SK-N-SH (cell line): ENCODE measurements around the gene DCTN4. TPM values are rescaled to one million over a fixed set of nuclear protein-coding genes. Genes with fewer than 3 reads are reported as not detected.
A peak's percentile ranks its signal among the peaks of the same experiment; 100 is the strongest.

Source experiments
- CTCF ChIA-PET: fragments of 300-600, 350-600 bp; formaldehyde crosslinking; extraction: SDS; loops from one replicate; lab custom pipeline; 2021; lab: Yijun Ruan, JAX
- POLR2A ChIA-PET: fragments of 350-600 bp; sonication (Branson Sonifier 250); formaldehyde crosslinking; extraction: SDS; loops from one replicate; lab custom pipeline; 2020; ENCODE audit warnings: antibody characterized with exemption, inconsistent platforms; lab: Yijun Ruan, JAX
- DNase-seq: peaks from one replicate; pipeline ENCODE4 v3.0.0; 2012
- H2AFZ ChIP-seq: fragments of 200-600 bp; sonication (generic); 2 replicates; pipeline ENCODE4 v1.8.1; 2016; ENCODE audit warnings: antibody characterized with exemption, mild to moderate bottlenecking, low read depth
- H3F3A ChIP-seq: fragments of 200-600 bp; sonication (generic); replicated peaks from 2 replicates; pipeline ENCODE3; 2016; ENCODE audit warnings: antibody characterized with exemption, mild to moderate bottlenecking; ENCODE audit not compliant: insufficient read depth
- H3K27ac ChIP-seq, 2 experiments: fragments of 200-500 bp in 1 of 2; fragments of 200-600 bp in 1 of 2; sonication (Bioruptor generic) in 1 of 2; sonication (generic), shearing (Covaris generic) in 1 of 2; 2 replicates each; pipeline versions ENCODE4 v1.5.1 to v1.6.1; 2014 to 2016; ENCODE audit warnings: low read depth in 2 of 2, inconsistent platforms in 1 of 2, low read length in 1 of 2, mild to moderate bottlenecking in 1 of 2, mixed read lengths in 1 of 2
- H3K27me3 ChIP-seq: fragments of 200-600 bp; sonication (generic), shearing (Covaris generic); 2 replicates; pipeline ENCODE4 v1.6.1; 2016; ENCODE audit warnings: mixed run types; ENCODE audit not compliant: insufficient read depth
- H3K36me3 ChIP-seq, 2 experiments: fragments of 200-500 bp in 1 of 2; fragments of 200-600 bp in 1 of 2; sonication (Bioruptor generic) in 1 of 2; sonication (generic) in 1 of 2; replicated peaks in 1 of 2; 2 replicates each; pipeline versions ENCODE3 to v1.5.1; 2014 to 2016; ENCODE audit warnings: low read length in 1 of 2, mild to moderate bottlenecking in 1 of 2; ENCODE audit not compliant: insufficient read depth in 2 of 2, control insufficient read depth in 1 of 2
- H3K4me1 ChIP-seq, 2 experiments: fragments of 200-500 bp in 1 of 2; fragments of 200-600 bp in 1 of 2; sonication (Bioruptor generic) in 1 of 2; sonication (generic), shearing (Covaris generic) in 1 of 2; 2 replicates each; pipeline versions ENCODE4 v1.5.1 to v1.6.1; 2014 to 2016; ENCODE audit warnings: low read depth in 1 of 2, low read length in 1 of 2, mixed run types in 1 of 2; ENCODE audit not compliant: insufficient read depth in 2 of 2, control insufficient read depth in 1 of 2
- H3K4me2 ChIP-seq: fragments of 200-600 bp; sonication (generic), shearing (Covaris generic); 2 replicates; pipeline ENCODE4 v1.6.1; 2017; ENCODE audit warnings: mixed run types
- H3K4me3 ChIP-seq, 2 experiments: fragments of 200-500 bp in 1 of 2; fragments of 200-600 bp in 1 of 2; sonication (Bioruptor generic) in 1 of 2; sonication (generic), shearing (Covaris generic) in 1 of 2; 2 replicates each; pipeline versions ENCODE4 v1.5.1 to v1.8.1; 2014 to 2016; ENCODE audit warnings: low read depth in 2 of 2, inconsistent platforms in 1 of 2, low read length in 1 of 2, mild to moderate bottlenecking in 1 of 2, mixed read lengths in 1 of 2, moderate library complexity in 1 of 2
- H3K79me2 ChIP-seq: fragments of 200-600 bp; sonication (generic); 2 replicates; pipeline ENCODE4 v1.8.1; 2017; ENCODE audit warnings: mild to moderate bottlenecking; ENCODE audit not compliant: insufficient read depth
- H3K9ac ChIP-seq: fragments of 200-600 bp; sonication (generic); 2 replicates; pipeline ENCODE4 v1.6.1; 2017; ENCODE audit warnings: mixed run types
- H3K9me2 ChIP-seq: fragments of 200-600 bp; sonication (generic); 2 replicates; pipeline ENCODE4 v1.6.1; 2017; ENCODE audit warnings: mixed run types
- H3K9me3 ChIP-seq: fragments of 200-600 bp; sonication (generic); 2 replicates; pipeline ENCODE4 v1.6.1; 2017; ENCODE audit warnings: mixed run types, mild to moderate bottlenecking, moderate library complexity
- H4K20me1 ChIP-seq: fragments of 200-600 bp; sonication (generic); 2 replicates; pipeline ENCODE4 v1.6.1; 2017; ENCODE audit warnings: mild to moderate bottlenecking, mixed run types; ENCODE audit not compliant: insufficient read depth
- CHD2 ChIP-seq: fragments of 150-350 bp; IDR thresholded peaks from 2 replicates; pipeline ENCODE4 v1.6.1; 2018; ENCODE audit warnings: low read length; ENCODE audit not compliant: partially characterized antibody
- CTCF ChIP-seq: fragments of 200-600 bp; sonication (generic); IDR thresholded peaks from 2 replicates; pipeline ENCODE4 v1.6.1; 2017; ENCODE audit warnings: antibody characterized with exemption, mild to moderate bottlenecking, moderate library complexity
- ELF1 ChIP-seq: IDR thresholded peaks from 2 replicates; pipeline ENCODE4 v1.4.0; 2012
- EZH2phosphoT487 ChIP-seq: fragments of 200-600 bp; sonication (generic); IDR thresholded peaks from 2 replicates; pipeline ENCODE4 v1.6.1; 2017; ENCODE audit warnings: low read depth, mixed run types, mild to moderate bottlenecking, antibody characterized with exemption, moderate library complexity, borderline replicate concordance
- FOSL2 ChIP-seq: IDR thresholded peaks from 2 replicates; pipeline ENCODE4 v1.4.0; 2012; ENCODE audit warnings: low read depth, mild to moderate bottlenecking, moderate library complexity, borderline replicate concordance
- FOXM1 ChIP-seq: IDR thresholded peaks from 2 replicates; pipeline ENCODE4 v1.4.0; 2012; ENCODE audit warnings: low read depth, mild to moderate bottlenecking
- GABPA ChIP-seq: IDR thresholded peaks from 2 replicates; pipeline ENCODE4 v1.4.0; 2012; ENCODE audit warnings: low read depth, mild to moderate bottlenecking
- GATA2 ChIP-seq: sonication (generic); formaldehyde crosslinking; IDR thresholded peaks from 2 replicates; pipeline ENCODE4 v1.5.0; 2020; ENCODE audit warnings: mild to moderate bottlenecking, missing genetic modification reagents
- JUND ChIP-seq: IDR thresholded peaks from 2 replicates; pipeline ENCODE4 v1.4.0; 2012
- MAX ChIP-seq: IDR thresholded peaks from 2 replicates; pipeline ENCODE4 v1.4.0; 2012; ENCODE audit warnings: low read depth
- MXI1 ChIP-seq: IDR thresholded peaks from 2 replicates; pipeline ENCODE4 v1.6.1; 2012; ENCODE audit warnings: mild to moderate bottlenecking, low read depth, low read length, improper control_type of control experiment
- NFIC ChIP-seq: IDR thresholded peaks from 2 replicates; pipeline ENCODE4 v1.4.0; 2012; ENCODE audit warnings: borderline replicate concordance
- NRF1 ChIP-seq: IDR thresholded peaks from 2 replicates; pipeline ENCODE4 v1.6.1; 2012; ENCODE audit warnings: low read depth, mild to moderate bottlenecking, low read length
- PBX3 ChIP-seq: IDR thresholded peaks from 2 replicates; pipeline ENCODE4; 2012
- RAD21 ChIP-seq: IDR thresholded peaks from 2 replicates; pipeline ENCODE4 v1.6.1; 2012; ENCODE audit warnings: mild to moderate bottlenecking, low read length
- RFX5 ChIP-seq: IDR thresholded peaks from 2 replicates; pipeline ENCODE4 v1.6.1; 2012; ENCODE audit warnings: mild to moderate bottlenecking, improper control_type of control experiment, low read length
- RXRA ChIP-seq: IDR thresholded peaks from 2 replicates; pipeline ENCODE4 v1.4.0; 2012; ENCODE audit warnings: low read depth, mild to moderate bottlenecking, borderline replicate concordance
- SIN3A ChIP-seq: IDR thresholded peaks from 2 replicates; pipeline ENCODE4 v1.6.1; 2012; ENCODE audit warnings: low read depth, mild to moderate bottlenecking, low read length, moderate library complexity, borderline replicate concordance
- SMC3 ChIP-seq: IDR thresholded peaks from 2 replicates; pipeline ENCODE4 v1.6.1; 2012; ENCODE audit warnings: low read depth, low read length, improper control_type of control experiment
- TAF1 ChIP-seq: IDR thresholded peaks from 2 replicates; pipeline ENCODE4 v1.6.1; 2012; ENCODE audit warnings: low read depth, mild to moderate bottlenecking, low read length, moderate library complexity, borderline replicate concordance
- TCF12 ChIP-seq: IDR thresholded peaks from 2 replicates; pipeline ENCODE4 v1.4.0; 2012
- TEAD4 ChIP-seq: IDR thresholded peaks from 2 replicates; pipeline ENCODE4 v1.4.0; 2012; ENCODE audit warnings: mild to moderate bottlenecking, borderline replicate concordance; ENCODE audit not compliant: insufficient read depth
- USF1 ChIP-seq: IDR thresholded peaks from 2 replicates; pipeline ENCODE4 v1.4.0; 2012; ENCODE audit warnings: low read depth, borderline replicate concordance
- USF2 ChIP-seq: fragments of 150-350 bp; IDR thresholded peaks from 2 replicates; pipeline ENCODE4 v1.6.1; 2017; ENCODE audit warnings: antibody characterized with exemption, low read length, low read depth, borderline replicate concordance
- YY1 ChIP-seq: IDR thresholded peaks from 2 replicates; pipeline ENCODE4 v1.4.0; 2012; ENCODE audit warnings: low read depth, mild to moderate bottlenecking
- ZBTB33 ChIP-seq: IDR thresholded peaks from 2 replicates; pipeline ENCODE4 v1.4.0; 2012; ENCODE audit warnings: low read depth, borderline replicate concordance
- WGBS: methylation state at CpG from one replicate; pipeline ENCODE4 v1.1.6; 2017; ENCODE audit warnings: low lambda C conversion rate; 5-methylcytosine and 5-hydroxymethylcytosine counted together
- polyA plus RNA-seq, 3 experiments: library from polyadenylated mRNA; depleted of rRNA; stranded (reverse); fragments of >200 nt; gene quantifications; 2 replicates each; pipeline ENCODE4 v1.2.3, GENCODE V29; 2012

The DCTN4 gene
- 22.8 and 30.5 TPM in 2 replicates for polyA plus RNA-seq (2012; rRNA removed)
- polyA plus RNA-seq (2012; cell fraction: cytosol; rRNA removed), result 27.9 and 28.4 TPM in 2 replicates
- 26.4 and 39.4 TPM in 2 replicates for polyA plus RNA-seq (2012; cell fraction: nucleus; rRNA removed)

- peak within 1 kb of the TSS; percentile 85 to 91 for H3K4me3 ChIP-seq
- peaks cover 46% of the 10 kb centered on the region for H3K79me2 ChIP-seq
- H3K4me2 ChIP-seq, result peak within 1 kb of the TSS; percentile 84
- peaks cover 6 to 25% of the 10 kb centered on the region in 2 experiments; a peak in 3 of 4 replicates for H3K4me1 ChIP-seq
- peaks cover 5% of the 10 kb centered on the region for H3F3A ChIP-seq
- H3K9me2 ChIP-seq, result no peaks in the 10 kb centered on the region
- H3K36me3 ChIP-seq, result peaks cover 23 to 35% of the 10 kb centered on the region in 2 experiments
- no peaks in the 10 kb centered on the region for H3K27me3 ChIP-seq
- H3K9ac ChIP-seq, result peak within 1 kb of the TSS; percentile 86
- no peaks in the 10 kb centered on the region for H3K9me3 ChIP-seq
- peak within 1 kb of the TSS; percentile 99 for H2AFZ ChIP-seq
- CTCF ChIA-PET, result interaction anchor here (0.5 to 2.2 kb wide), 6 partner anchors 20 to 1343 kb away, joined by 3 to 7 read pairs (median 4); partner anchors contain the start of genes RBM22 and SMIM3
- DNase-seq, result peak; percentile 87
- 2% methylated on average over 42 of the region's 51 CpGs for WGBS
- POLR2A ChIA-PET, result interaction anchor here (0.6 to 1.5 kb wide), 5 partner anchors 11 to 309 kb away, joined by 3 to 13 read pairs (median 4); partner anchors contain the start of genes RBM22, RPS14 and SMIM3
- H3K27ac ChIP-seq, result peak within 1 kb of the TSS; percentile 95 to 98
- H4K20me1 ChIP-seq, result no peaks in the 10 kb centered on the region
- TF ChIP-seq GABPA (peak; percentile 77), SMC3 (no peak), NFIC (no peak), TEAD4 (no peak), MXI1 (peak; percentile 46), GATA2 (CRISPR knock-in tag) (no peak), TAF1 (peak; percentile 92), JUND (no peak), PBX3 (peak; percentile 100), YY1 (peak; percentile 96), FOSL2 (no peak), CHD2 (peak; percentile 69), MAX (peak; percentile 91), USF2 (peak; percentile 93), SIN3A (no peak), ZBTB33 (no peak; the same call in 1 of the 2 replicates), FOXM1 (no peak), CTCF (no peak), RFX5 (peak; percentile 73; the same call in 1 of the 2 replicates), EZH2phosphoT487 (no peak), USF1 (peak; percentile 98), RXRA (no peak), TCF12 (no peak; the same call in 1 of the 2 replicates), RAD21 (no peak), ELF1 (peak; percentile 73), NRF1 (peak; percentile 84)
Measured at GRCh38 chr5:150758531-150759333, at the start of gene DCTN4. TSS of gene DCTN4 (minus strand) at chr5:150759017. CDS start at chr5:150758993, 24 bp downstream.
